SK-N-SH (cell line): Measurements from ENCODE around the gene RASGRF1. TPM values are rescaled to one million over a fixed set of nuclear protein-coding genes. Genes with fewer than 3 reads are reported as not detected.

Experiments
- CTCF ChIA-PET: fragments of 300-600, 350-600 bp; formaldehyde crosslinking; extraction: SDS; loops from one replicate; lab custom pipeline; 2021; lab: Yijun Ruan, JAX
- POLR2A ChIA-PET: fragments of 350-600 bp; sonication (Branson Sonifier 250); formaldehyde crosslinking; extraction: SDS; loops from one replicate; lab custom pipeline; 2020; ENCODE audit warnings: antibody characterized with exemption, inconsistent platforms; lab: Yijun Ruan, JAX
- DNase-seq: peaks from one replicate; pipeline ENCODE4 v3.0.0; 2012
- H2AFZ ChIP-seq: fragments of 200-600 bp; sonication (generic); 2 replicates; pipeline ENCODE4 v1.8.1; 2016; ENCODE audit warnings: antibody characterized with exemption, mild to moderate bottlenecking, low read depth
- H3F3A ChIP-seq: fragments of 200-600 bp; sonication (generic); replicated peaks from 2 replicates; pipeline ENCODE3; 2016; ENCODE audit warnings: antibody characterized with exemption, mild to moderate bottlenecking; ENCODE audit not compliant: insufficient read depth
- H3K27ac ChIP-seq, 2 experiments: fragments of 200-500 bp in 1 of 2; fragments of 200-600 bp in 1 of 2; sonication (Bioruptor generic) in 1 of 2; sonication (generic), shearing (Covaris generic) in 1 of 2; 2 replicates each; pipeline versions ENCODE4 v1.5.1 to v1.6.1; 2014 to 2016; ENCODE audit warnings: low read depth in 2 of 2, inconsistent platforms in 1 of 2, low read length in 1 of 2, mild to moderate bottlenecking in 1 of 2, mixed read lengths in 1 of 2
- H3K27me3 ChIP-seq: fragments of 200-600 bp; sonication (generic), shearing (Covaris generic); 2 replicates; pipeline ENCODE4 v1.6.1; 2016; ENCODE audit warnings: mixed run types; ENCODE audit not compliant: insufficient read depth
- H3K36me3 ChIP-seq, 2 experiments: fragments of 200-500 bp in 1 of 2; fragments of 200-600 bp in 1 of 2; sonication (Bioruptor generic) in 1 of 2; sonication (generic) in 1 of 2; replicated peaks in 1 of 2; 2 replicates each; pipeline versions ENCODE3 to v1.5.1; 2014 to 2016; ENCODE audit warnings: low read length in 1 of 2, mild to moderate bottlenecking in 1 of 2; ENCODE audit not compliant: insufficient read depth in 2 of 2, control insufficient read depth in 1 of 2
- H3K4me1 ChIP-seq, 2 experiments: fragments of 200-500 bp in 1 of 2; fragments of 200-600 bp in 1 of 2; sonication (Bioruptor generic) in 1 of 2; sonication (generic), shearing (Covaris generic) in 1 of 2; 2 replicates each; pipeline versions ENCODE4 v1.5.1 to v1.6.1; 2014 to 2016; ENCODE audit warnings: low read depth in 1 of 2, low read length in 1 of 2, mixed run types in 1 of 2; ENCODE audit not compliant: insufficient read depth in 2 of 2, control insufficient read depth in 1 of 2
- H3K4me2 ChIP-seq: fragments of 200-600 bp; sonication (generic), shearing (Covaris generic); 2 replicates; pipeline ENCODE4 v1.6.1; 2017; ENCODE audit warnings: mixed run types
- H3K4me3 ChIP-seq, 2 experiments: fragments of 200-500 bp in 1 of 2; fragments of 200-600 bp in 1 of 2; sonication (Bioruptor generic) in 1 of 2; sonication (generic), shearing (Covaris generic) in 1 of 2; 2 replicates each; pipeline versions ENCODE4 v1.5.1 to v1.8.1; 2014 to 2016; ENCODE audit warnings: low read depth in 2 of 2, inconsistent platforms in 1 of 2, low read length in 1 of 2, mild to moderate bottlenecking in 1 of 2, mixed read lengths in 1 of 2, moderate library complexity in 1 of 2
- H3K79me2 ChIP-seq: fragments of 200-600 bp; sonication (generic); 2 replicates; pipeline ENCODE4 v1.8.1; 2017; ENCODE audit warnings: mild to moderate bottlenecking; ENCODE audit not compliant: insufficient read depth
- H3K9ac ChIP-seq: fragments of 200-600 bp; sonication (generic); 2 replicates; pipeline ENCODE4 v1.6.1; 2017; ENCODE audit warnings: mixed run types
- H3K9me2 ChIP-seq: fragments of 200-600 bp; sonication (generic); 2 replicates; pipeline ENCODE4 v1.6.1; 2017; ENCODE audit warnings: mixed run types
- H3K9me3 ChIP-seq: fragments of 200-600 bp; sonication (generic); 2 replicates; pipeline ENCODE4 v1.6.1; 2017; ENCODE audit warnings: mixed run types, mild to moderate bottlenecking, moderate library complexity
- H4K20me1 ChIP-seq: fragments of 200-600 bp; sonication (generic); 2 replicates; pipeline ENCODE4 v1.6.1; 2017; ENCODE audit warnings: mild to moderate bottlenecking, mixed run types; ENCODE audit not compliant: insufficient read depth
- ELF1 ChIP-seq: IDR thresholded peaks from 2 replicates; pipeline ENCODE4 v1.4.0; 2012
- EZH2phosphoT487 ChIP-seq: fragments of 200-600 bp; sonication (generic); IDR thresholded peaks from 2 replicates; pipeline ENCODE4 v1.6.1; 2017; ENCODE audit warnings: low read depth, mixed run types, mild to moderate bottlenecking, antibody characterized with exemption, moderate library complexity, borderline replicate concordance
- FOXJ3 ChIP-seq: sonication (generic); formaldehyde crosslinking; IDR thresholded peaks from 2 replicates; pipeline ENCODE4 v1.5.1; 2020; ENCODE audit warnings: mild to moderate bottlenecking, missing genetic modification reagents
- GATA2 ChIP-seq: sonication (generic); formaldehyde crosslinking; IDR thresholded peaks from 2 replicates; pipeline ENCODE4 v1.5.0; 2020; ENCODE audit warnings: mild to moderate bottlenecking, missing genetic modification reagents
- IRF3 ChIP-seq: fragments of 150-350 bp; IDR thresholded peaks from 2 replicates; pipeline ENCODE4 v1.6.1; 2016; ENCODE audit warnings: mild to moderate bottlenecking, low read depth, low read length
- JUND ChIP-seq: IDR thresholded peaks from 2 replicates; pipeline ENCODE4 v1.4.0; 2012
- PBX3 ChIP-seq: IDR thresholded peaks from 2 replicates; pipeline ENCODE4; 2012
- RAD21 ChIP-seq: IDR thresholded peaks from 2 replicates; pipeline ENCODE4 v1.6.1; 2012; ENCODE audit warnings: mild to moderate bottlenecking, low read length
- RCOR1 ChIP-seq: fragments of 150-350 bp; IDR thresholded peaks from 2 replicates; pipeline ENCODE4 v1.6.1; 2017; ENCODE audit warnings: antibody characterized with exemption, low read length
- REST ChIP-seq: IDR thresholded peaks from 2 replicates; pipeline ENCODE4 v1.6.1; 2012; ENCODE audit warnings: mild to moderate bottlenecking, low read depth, low read length, moderate library complexity
- SIN3A ChIP-seq: IDR thresholded peaks from 2 replicates; pipeline ENCODE4 v1.6.1; 2012; ENCODE audit warnings: low read depth, mild to moderate bottlenecking, low read length, moderate library complexity, borderline replicate concordance
- SMC3 ChIP-seq: IDR thresholded peaks from 2 replicates; pipeline ENCODE4 v1.6.1; 2012; ENCODE audit warnings: low read depth, low read length, improper control_type of control experiment
- TAF1 ChIP-seq: IDR thresholded peaks from 2 replicates; pipeline ENCODE4 v1.6.1; 2012; ENCODE audit warnings: low read depth, mild to moderate bottlenecking, low read length, moderate library complexity, borderline replicate concordance
- USF2 ChIP-seq: fragments of 150-350 bp; IDR thresholded peaks from 2 replicates; pipeline ENCODE4 v1.6.1; 2017; ENCODE audit warnings: antibody characterized with exemption, low read length, low read depth, borderline replicate concordance
- WGBS: methylation state at CpG from one replicate; pipeline ENCODE4 v1.1.6; 2017; ENCODE audit warnings: low lambda C conversion rate; 5-methylcytosine and 5-hydroxymethylcytosine counted together
- polyA plus RNA-seq, 3 experiments: library from polyadenylated mRNA; depleted of rRNA; stranded (reverse); fragments of >200 nt; gene quantifications; 2 replicates each; pipeline ENCODE4 v1.2.3, GENCODE V29; 2012
- TF ChIP-seq, protein P1 (sequence below): fragments of 200-600 bp; sonication (generic); IDR thresholded peaks from 2 replicates; pipeline ENCODE4 v1.6.1; 2017; ENCODE audit warnings: antibody characterized with exemption, mild to moderate bottlenecking, moderate library complexity

The RASGRF1 gene
- polyA plus RNA-seq, 1 of the 3 experiments (the other 2 are of a cell fraction): 0.10 TPM

- POLR2A ChIA-PET: no interaction called here
- 15% methylated on average over 1 of the region's 4 CpGs for WGBS
These were observed 3.8 kb downstream of the RASGRF1 start for GRCh38 chr15:79086814-79087213.

More at GRCh38 chr15:79086814-79087213, 3.8 kb downstream of the RASGRF1 start:
- no peak for DNase-seq
- no peak overlapping the region for H3K4me3 ChIP-seq
- no peaks in the 10 kb centered on the region for H3K79me2 ChIP-seq
- peaks cover 29% of the 10 kb centered on the region for H3K27me3 ChIP-seq
- no peaks in the 10 kb centered on the region for H3K9me3 ChIP-seq
- H3K36me3 ChIP-seq: no peaks in the 10 kb centered on the region
- H3K9me2 ChIP-seq: no peaks in the 10 kb centered on the region
- H3F3A ChIP-seq: no peaks in the 10 kb centered on the region
- no peak overlapping the region for H3K9ac ChIP-seq
- TF ChIP-seq JUND (no peak), USF2 (no peak), FOXJ3 (CRISPR knock-in tag) (no peak), EZH2phosphoT487 (no peak), RCOR1 (no peak), TAF1 (no peak), SMC3 (no peak), GATA2 (CRISPR knock-in tag) (no peak), PBX3 (no peak), SIN3A (no peak), RAD21 (no peak), ELF1 (no peak), REST (no peak), IRF3 (no peak)
- TF ChIP-seq, protein P1, sequence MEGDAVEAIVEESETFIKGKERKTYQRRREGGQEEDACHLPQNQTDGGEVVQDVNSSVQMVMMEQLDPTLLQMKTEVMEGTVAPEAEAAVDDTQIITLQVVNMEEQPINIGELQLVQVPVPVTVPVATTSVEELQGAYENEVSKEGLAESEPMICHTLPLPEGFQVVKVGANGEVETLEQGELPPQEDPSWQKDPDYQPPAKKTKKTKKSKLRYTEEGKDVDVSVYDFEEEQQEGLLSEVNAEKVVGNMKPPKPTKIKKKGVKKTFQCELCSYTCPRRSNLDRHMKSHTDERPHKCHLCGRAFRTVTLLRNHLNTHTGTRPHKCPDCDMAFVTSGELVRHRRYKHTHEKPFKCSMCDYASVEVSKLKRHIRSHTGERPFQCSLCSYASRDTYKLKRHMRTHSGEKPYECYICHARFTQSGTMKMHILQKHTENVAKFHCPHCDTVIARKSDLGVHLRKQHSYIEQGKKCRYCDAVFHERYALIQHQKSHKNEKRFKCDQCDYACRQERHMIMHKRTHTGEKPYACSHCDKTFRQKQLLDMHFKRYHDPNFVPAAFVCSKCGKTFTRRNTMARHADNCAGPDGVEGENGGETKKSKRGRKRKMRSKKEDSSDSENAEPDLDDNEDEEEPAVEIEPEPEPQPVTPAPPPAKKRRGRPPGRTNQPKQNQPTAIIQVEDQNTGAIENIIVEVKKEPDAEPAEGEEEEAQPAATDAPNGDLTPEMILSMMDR: no peak
- CTCF ChIA-PET: interaction anchor here (0.8 to 3.1 kb wide), 3 partner anchors 59 to 98 kb away, joined by 3 to 20 read pairs (median 7); no protein-coding TSS in a partner anchor
- peaks cover 0 to 9% of the 10 kb centered on the region in 2 experiments; a peak in 1 of 4 replicates for H3K4me1 ChIP-seq
- H3K27ac ChIP-seq: no peak overlapping the region
- no peak overlapping the region for H3K4me2 ChIP-seq
- H2AFZ ChIP-seq: no peak overlapping the region
- H4K20me1 ChIP-seq: no peaks in the 10 kb centered on the region
